ENCODE measurements around the gene EFR3B.
A peak's percentile ranks its signal among the peaks of the same experiment; 100 is the strongest.

Gene EFR3B

DNA sequence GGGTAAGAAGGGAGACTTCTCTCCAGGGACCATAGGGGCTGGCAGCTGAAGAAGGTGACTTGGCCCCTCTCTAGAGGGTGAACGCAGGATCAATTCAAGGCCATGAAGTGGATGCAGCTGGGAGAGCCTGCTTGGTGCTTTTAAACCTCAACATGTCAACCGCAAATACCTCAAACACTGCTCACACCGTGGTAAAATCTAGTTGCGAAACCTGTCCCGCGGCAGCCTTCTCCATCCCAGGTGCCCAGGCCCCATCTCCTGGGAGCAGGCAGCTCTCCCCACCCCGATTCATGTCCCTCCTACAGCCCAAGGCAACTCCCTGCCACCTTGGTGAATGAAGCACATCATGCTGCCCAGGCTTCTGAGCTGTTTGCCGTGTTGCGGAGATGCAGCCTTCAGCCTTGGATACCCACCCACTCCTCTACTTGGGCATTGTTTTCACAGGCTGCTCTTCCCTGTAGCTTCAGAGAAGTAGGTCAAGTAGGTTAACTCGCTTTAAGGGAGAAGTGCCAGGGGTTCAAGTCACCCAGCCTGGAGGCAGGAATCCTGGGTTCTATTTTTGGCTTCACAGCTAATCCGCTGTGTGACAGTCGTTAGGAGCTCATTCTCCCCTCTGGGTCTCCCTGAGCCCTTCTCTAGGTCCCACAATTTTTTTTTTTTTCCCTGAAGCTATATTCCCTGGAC lies 6.2 kb upstream of the EFR3B start:
- DNase-seq (ENCODE audit: low read depth in 2 of 2), result no peak

DNA sequence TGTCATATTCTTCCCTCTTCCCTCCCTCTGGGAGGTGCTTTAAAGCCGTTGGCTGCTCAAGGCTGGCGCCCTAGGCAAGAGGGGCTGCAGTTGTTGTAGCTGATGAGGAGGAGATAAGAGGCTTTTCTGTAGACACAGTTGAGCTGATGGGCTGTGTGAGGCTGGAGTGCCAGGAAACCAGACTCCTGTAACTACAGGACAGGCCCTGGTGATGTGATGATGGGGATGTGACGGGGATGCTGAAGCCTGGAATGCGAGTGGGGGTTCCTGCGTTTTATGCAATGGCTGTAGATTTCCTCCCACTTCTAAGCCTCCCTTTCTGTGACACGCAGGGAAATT lies 5.7 kb upstream of the EFR3B start:
- DNase-seq (ENCODE audit: low read depth in 2 of 2), result no peak

DNA sequence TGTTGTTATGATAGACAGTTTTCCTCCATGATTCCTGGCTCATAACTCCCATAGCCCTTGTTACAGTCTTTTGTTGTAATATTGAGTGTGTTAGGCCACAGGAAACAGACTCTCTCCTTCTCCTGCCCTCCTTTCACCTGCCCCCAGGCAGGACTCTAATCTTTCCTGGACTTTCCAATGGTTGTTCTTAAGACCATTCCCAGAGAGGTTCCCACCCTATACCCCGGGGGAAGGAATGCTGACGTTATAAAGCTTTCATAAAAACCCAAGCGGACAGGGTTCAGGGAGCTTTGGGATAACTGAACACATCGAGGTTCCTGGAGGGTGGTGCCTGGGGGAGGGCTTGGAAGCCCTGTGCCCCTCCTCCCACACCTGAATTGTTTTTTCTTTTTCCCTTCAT lies 2.8 kb upstream of the EFR3B start:
- no peak for DNase-seq (ENCODE audit: low read depth in 2 of 2)

DNA sequence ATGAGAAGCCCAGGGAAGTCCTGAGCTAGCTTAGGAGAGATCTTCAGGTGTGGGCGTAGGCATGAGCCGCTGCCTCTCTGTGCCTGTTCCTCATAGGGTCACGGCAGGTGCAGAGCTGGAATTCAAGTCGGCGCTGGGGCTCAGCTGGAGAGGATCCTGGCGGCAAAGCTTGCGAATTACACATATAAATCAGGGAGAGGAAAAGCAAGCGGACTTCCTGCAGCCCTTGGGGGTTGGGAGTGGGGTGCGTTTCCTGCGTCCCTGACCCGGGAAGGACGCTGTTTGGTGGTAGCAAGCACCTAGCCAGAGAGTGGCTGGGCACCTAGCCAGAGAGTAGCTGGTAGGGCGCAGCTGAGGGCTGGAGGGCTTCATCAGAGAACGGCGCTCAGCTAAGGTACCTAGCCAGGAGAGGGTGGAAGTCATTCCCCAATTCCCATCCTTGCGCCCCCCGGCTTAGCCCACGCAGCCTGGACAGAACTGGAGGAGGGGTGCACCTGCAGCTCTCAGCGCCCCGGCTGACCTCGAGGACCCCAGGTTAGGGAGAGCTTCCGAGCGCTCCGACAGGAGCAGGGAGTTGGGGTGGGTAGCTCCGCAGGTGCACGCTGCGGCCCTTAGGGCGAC lies 459 bp upstream of the EFR3B start:
- DNase-seq (ENCODE audit: low read depth in 2 of 2), result no peak

- DNase-seq (ENCODE audit: low read depth in 2 of 2), result no peak
These were observed 705 bp downstream of the EFR3B start for GRCh38 chr2:25042321-25043240.

DNA sequence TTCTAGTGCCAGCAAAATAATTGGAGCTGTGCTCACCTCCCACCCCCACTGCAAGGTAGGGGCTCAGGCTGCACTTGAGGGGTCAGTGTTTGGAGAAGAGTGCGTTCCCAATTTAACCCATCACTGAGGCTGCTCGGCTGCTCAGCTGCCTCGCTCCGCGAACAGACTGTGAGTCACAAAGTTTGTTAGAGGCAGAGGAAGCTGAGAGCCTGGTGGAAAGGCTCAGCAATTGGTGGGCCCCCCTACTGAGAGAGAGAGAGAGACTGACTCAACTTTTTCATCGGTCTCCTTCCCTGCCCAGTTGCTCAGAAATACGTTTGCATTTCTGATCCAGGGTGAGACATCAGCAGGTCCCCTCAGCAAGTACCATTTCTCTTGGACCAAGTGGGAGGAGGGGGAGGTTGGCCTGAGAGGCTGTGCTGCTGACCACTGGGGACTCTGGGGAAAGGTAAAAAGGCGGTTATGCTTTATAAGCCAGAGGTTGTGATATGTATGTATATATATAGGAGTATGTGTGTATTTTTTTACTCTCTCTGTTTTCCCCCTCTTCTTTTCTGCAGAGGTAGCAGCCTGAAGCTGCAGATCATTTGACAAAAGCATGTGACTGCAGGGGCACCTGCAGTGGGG lies 1.5 kb downstream of the EFR3B start:
- peak; percentile 50 to 63 for DNase-seq (ENCODE audit: low read depth in 2 of 2)

DNA sequence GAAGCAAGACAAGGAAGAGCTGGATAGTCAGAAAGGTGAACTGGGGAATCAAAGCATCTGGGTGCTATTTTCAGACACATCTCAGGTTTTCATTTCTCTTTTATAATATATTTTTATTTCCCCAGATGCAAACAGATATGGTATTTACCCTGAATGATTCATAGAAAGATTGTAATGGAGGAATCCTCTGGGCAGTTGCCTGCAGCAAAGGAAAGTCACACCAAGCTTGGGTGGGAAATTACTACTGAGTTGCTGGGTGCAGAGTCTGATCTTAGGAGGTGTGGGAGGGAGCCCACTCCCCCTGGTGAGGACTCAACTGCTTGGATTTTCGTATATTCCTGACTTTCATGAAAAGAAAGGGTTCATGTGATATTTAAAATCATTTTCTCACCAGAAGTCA lies 2.1 kb downstream of the EFR3B start:
- DNase-seq (ENCODE audit: low read depth in 2 of 2), result no peak

DNA sequence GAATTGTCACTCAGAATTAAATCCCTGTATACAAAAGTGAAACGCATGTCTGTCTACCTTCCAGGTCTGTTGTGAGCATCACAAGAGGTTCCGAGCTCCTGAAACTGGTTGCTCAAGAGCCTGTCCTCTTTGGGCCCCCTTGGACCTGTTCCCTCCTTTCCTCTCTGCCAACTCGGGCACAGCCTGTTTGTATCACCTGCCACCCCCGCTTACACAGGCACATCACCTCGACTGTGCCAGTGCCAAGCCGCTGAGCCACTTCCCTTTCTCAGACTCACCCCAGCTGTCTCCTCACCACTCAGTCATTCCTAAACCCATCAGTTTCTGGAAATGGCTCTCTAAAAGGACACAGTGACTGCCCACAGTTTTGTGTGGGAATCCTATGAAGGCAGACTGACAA lies 3.1 kb downstream of the EFR3B start:
- no peak for DNase-seq (ENCODE audit: low read depth in 2 of 2)

- DNase-seq (ENCODE audit: low read depth in 2 of 2), result no peak
These were observed 7.5 kb downstream of the EFR3B start for GRCh38 chr2:25049422-25049821.

- no peak for DNase-seq (ENCODE audit: low read depth in 2 of 2)
These were observed 8.3 kb downstream of the EFR3B start for GRCh38 chr2:25050128-25050527.

DNA sequence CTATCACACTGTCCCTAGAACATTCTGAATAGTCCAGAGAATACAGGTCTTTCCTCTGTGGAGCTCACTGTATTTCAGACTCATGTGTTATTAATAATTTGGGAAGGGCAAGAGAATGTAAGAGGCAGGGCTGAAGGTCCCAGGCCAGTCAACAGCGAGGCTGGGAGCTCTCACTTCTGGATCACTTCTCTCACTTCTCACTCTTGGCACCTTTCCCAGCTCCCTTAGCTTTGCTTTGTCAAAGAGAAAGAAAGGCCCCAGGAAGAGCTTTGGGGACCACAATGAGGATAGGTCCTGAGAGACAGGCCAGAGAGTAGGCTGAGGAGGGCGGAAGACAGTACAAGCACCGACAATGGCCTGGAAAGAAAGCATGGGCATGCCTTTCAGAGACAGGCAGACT lies 11.2 kb downstream of the EFR3B start:
- no peak for DNase-seq (ENCODE audit: low read depth in 2 of 2)

DNA sequence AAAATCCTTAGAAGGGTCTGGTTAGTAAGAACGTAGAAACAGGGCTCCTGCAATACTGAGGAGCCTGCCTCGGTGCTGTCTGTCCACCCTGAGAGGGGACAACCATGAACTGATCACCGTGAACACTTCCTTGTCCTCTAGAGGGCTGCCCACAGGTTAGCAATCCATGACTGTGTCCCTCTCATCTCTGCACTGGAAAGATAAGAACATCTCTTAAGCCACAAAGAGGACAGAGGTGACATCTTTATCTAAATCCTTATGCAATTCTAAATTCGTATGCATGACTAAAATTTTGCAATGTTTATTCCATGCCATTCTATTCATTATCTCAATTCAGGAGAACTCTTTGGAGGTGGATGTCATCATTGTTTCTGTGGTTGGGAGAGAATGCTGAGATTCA lies 12.8 kb downstream of the EFR3B start:
- DNase-seq (ENCODE audit: low read depth in 2 of 2), result no peak

- no peak for DNase-seq (ENCODE audit: low read depth in 2 of 2)
These were observed 13.6 kb downstream of the EFR3B start for GRCh38 chr2:25055376-25055920.

DNA sequence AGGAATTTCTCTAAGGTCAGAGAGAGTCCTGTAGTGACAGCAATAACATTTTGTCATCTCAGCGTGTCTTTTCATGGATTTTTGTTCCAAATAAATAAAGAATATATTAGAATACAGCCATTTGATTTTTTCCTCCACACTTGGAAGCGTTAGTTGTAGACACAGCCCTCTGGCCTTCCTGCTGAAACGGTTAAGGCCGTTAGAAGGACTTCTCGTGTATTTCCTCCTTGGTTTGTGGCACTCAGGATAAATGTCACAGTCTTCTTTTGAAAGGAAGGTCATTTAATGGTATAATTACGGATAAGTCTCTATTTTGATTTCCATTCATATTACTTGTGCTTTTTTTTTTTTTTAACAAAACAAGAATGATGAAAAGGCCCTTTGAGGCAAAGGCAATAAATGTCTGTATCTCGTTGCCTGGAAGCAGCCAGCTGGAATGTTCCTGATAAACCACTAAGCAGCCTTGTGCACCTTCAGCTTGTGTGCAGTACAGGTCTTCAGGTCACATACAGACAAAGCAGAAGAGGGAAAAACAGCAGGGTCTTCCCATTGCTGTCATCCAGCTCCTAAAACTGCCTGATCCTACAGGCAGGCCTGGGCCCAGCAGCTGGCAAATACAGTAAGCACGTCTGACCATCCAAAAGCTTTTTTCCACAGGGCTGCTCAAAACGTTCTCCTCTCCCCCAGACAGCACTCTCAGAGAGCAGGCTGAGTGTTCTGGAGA lies 14.4 kb downstream of the EFR3B start:
- DNase-seq (ENCODE audit: low read depth in 2 of 2), result no peak

DNA sequence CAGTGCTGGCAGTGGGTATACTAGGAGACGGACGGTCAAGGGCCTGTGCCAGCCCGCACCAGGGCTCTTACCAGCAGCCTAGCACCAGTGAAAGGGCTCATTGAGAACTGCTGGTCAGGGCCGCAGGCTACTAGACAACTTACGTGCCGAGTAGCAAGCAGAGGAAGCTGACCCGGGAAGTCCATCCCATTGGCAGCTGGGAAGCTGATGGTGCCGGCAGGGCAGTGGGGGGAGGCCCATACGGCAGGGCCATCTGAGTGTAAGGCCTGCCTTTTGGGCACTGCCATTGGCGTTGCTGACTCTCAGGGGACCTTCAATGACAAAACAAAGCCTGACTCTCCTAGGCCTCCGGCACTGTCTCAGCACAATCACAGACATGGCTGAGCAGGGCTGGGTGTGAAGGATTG lies 20.6 kb downstream of the EFR3B start:
- DNase-seq (ENCODE audit: low read depth in 2 of 2), result no peak

DNA sequence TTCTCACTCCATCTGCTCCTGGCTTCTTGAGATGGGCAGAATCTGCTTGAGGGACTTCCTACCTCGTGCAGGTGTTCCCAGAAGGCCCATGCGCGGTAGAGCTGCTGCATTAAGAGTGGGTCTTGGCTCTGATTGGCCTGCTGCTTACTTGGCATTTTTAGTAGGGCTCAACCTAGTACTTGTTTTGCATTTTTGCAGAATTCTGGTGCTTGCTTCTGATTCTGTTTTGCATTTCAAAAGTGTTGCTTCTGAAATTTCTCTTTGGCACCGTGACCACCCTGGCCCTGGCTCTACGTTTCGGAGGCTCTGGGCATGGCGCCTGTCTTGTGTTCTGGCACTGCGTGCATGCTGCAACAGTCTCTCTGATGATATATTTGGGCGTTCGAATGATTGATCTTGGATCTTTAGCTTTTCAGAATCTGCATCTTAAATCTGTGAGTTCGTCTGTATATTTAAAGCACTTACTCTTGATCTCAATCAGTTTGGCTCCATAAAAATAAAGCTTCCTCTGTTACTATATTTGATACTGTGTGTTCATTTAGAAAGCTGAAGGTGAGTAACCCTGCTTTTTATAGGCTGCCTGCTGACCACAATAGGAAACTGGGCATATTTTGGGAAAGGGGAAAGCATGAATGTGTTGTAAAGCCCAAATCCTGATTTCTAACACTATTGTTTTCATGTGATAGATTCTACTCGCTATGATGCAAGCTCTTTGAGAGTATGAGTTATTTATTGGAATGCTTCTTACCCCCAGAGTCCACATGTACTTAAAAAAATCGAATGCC lies 22.2 kb downstream of the EFR3B start:
- DNase-seq (ENCODE audit: low read depth in 2 of 2), result no peak

DNA sequence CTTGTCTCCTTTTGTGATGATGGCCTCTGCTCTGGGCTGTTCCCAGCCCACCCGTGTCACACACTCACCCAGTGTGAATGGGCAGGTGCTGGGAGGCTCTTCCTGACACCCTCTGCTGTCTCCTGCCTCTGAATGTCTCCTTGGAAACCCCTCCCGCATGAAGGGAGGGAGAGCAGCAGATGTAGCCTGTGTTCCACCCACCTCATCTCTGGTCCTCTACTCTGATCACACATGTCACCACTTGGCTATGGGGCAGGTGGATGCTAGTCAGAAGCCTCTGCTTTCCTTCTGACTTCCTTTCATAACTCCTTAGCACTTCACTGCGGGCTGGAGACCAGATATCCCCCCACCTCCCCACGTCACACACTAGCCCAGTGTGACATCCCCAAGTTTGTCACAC lies 23.9 kb downstream of the EFR3B start:
- no peak for DNase-seq (ENCODE audit: low read depth in 2 of 2)

DNA sequence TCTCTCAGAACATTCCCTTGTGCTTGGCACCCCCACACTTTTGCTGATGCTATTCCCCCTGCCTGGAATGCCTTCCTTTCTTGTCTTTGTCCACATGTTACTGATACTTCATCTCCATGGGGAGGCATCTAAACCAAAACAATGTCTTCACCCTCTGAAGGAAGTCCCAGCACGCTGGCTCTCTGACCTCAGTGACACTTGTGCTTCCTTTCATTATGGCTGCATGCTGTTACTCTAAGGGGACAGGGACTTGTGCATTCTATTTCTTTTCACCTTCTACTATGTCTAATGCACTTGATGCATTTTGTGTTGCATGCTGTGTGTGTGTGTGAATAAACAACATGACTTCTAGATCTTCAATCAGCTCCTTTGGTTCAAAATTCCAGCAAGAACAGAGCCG lies 24.6 kb downstream of the EFR3B start:
- no peak for DNase-seq (ENCODE audit: low read depth in 2 of 2)

- no peak for DNase-seq (ENCODE audit: low read depth in 2 of 2)
These were observed 26.3 kb downstream of the EFR3B start for GRCh38 chr2:25068217-25068616.

DNA sequence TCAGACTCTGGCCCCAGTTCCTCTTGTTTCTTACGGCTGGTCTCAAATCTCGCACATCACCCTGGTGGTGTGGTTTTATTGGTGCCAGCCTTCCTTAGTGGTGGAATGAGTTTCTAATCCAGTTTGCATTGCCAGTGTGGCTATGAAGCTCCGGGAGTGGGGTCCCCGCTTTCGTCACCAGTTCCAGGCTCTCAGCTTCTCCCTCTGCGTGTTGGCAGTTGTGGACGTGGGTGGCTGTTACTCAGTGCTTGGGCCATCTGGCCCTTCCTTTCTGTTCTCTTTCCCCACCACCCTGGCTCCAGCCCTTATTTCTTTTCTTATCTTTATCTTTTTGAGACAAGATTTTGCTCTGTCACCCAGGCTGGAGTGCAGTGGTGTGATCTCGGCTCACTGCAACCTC lies 30.1 kb downstream of the EFR3B start:
- DNase-seq (ENCODE audit: low read depth in 2 of 2), result no peak

- DNase-seq (ENCODE audit: low read depth in 2 of 2), result no peak
These were observed 30.7 kb downstream of the EFR3B start for GRCh38 chr2:25072606-25073005.

All from fibroblast of skin of left quadriceps (primary cell).